ENCODE data around the gene RNF183. TPM values are rescaled to one million over a fixed set of nuclear protein-coding genes. Genes with fewer than 3 reads are reported as not detected.

Gene RNF183
- polyA plus RNA-seq, 1 of the 3 experiments (the other 2 are of a cell fraction): not detected

DNA sequence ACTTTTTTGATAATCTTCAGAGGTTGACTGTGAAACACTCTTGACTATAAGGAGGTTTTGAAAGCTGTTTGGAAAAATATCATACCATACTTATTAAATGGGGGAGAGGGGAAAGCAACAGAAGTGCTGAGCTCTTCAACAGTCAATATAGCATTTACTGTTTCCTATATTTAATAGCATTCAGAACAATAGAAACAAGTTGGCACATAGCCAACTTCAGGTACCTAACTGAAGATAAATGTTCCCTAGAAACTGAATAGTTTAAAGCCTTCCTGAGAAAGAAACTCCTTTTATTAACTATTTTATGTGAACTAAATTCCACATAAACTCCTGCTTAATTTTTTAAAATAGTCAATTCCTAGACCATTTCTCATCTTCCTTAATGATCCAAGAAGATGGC lies 55.5 kb downstream of the RNF183 start (continued):
- TF ChIP-seq MEF2A (IDR thresholded peaks at IDR 0.05; ENCODE audit: borderline replicate concordance, low read depth): no peak
- no peak for TF ChIP-seq POLR2AphosphoS5 (IDR thresholded peaks at IDR 0.05; ENCODE audit: low read depth, low read length)
- no peak for TF ChIP-seq SMC3 (IDR thresholded peaks at IDR 0.05; ENCODE audit: low read depth, low read length)
- no peak for TF ChIP-seq RFX5 (IDR thresholded peaks at IDR 0.05; ENCODE audit: low read length)
- no peak for TF ChIP-seq GABPA (IDR thresholded peaks at IDR 0.05; ENCODE audit: low read depth)
- TF ChIP-seq ZBTB33 (IDR thresholded peaks at IDR 0.05; ENCODE audit: borderline replicate concordance, low read depth): no peak
- no peak for TF ChIP-seq NRF1 (IDR thresholded peaks at IDR 0.05; ENCODE audit: low read depth, low read length)
- TF ChIP-seq IRF3 (IDR thresholded peaks at IDR 0.05; ENCODE audit: low read depth, low read length): no peak
- TF ChIP-seq TEAD4 (IDR thresholded peaks at IDR 0.05; ENCODE audit: borderline replicate concordance, insufficient read depth): no peak

Other genes with a start within 250 kb of the RNF183 start
- gene ZFP37, start 246.7 kb downstream of the RNF183 start, polyA plus RNA-seq (2012; rRNA removed): 0.58 and 0.67 TPM in 2 replicates
- gene SLC31A2, start 152.4 kb downstream of the RNF183 start, polyA plus RNA-seq (2012; rRNA removed): 6.4 and 8.5 TPM in 2 replicates
- 13.9 and 17.6 TPM in 2 replicates for gene FKBP15, start 82.1 kb downstream of the RNF183 start, polyA plus RNA-seq (2012; rRNA removed)
- 7.7 and 11.2 TPM in 2 replicates for gene SLC31A1, start 81.8 kb downstream of the RNF183 start, polyA plus RNA-seq (2012; rRNA removed)
- gene CDC26, start 27.8 kb downstream of the RNF183 start, polyA plus RNA-seq (2012; rRNA removed): 29.6 and 31.0 TPM in 2 replicates
- 22.5 and 23.2 TPM in 2 replicates for gene PRPF4, start 27.7 kb downstream of the RNF183 start, polyA plus RNA-seq (2012; rRNA removed)
- 0.74 and 1.3 TPM in 2 replicates for gene WDR31, start 36.9 kb upstream of the RNF183 start, polyA plus RNA-seq (2012; rRNA removed)
- 0.03 TPM in 1 of 2 replicates, not detected in the other for gene BSPRY, start 46.2 kb upstream of the RNF183 start, polyA plus RNA-seq (2012; rRNA removed)
- 17.1 and 20.4 TPM in 2 replicates for gene HDHD3, start 73.6 kb upstream of the RNF183 start, polyA plus RNA-seq (2012; rRNA removed)
- gene ALAD, start 97.9 kb upstream of the RNF183 start, polyA plus RNA-seq (2012; rRNA removed): 10.7 and 11.8 TPM in 2 replicates
- 40.1 and 48.3 TPM in 2 replicates for gene POLE3, start 107.3 kb upstream of the RNF183 start, polyA plus RNA-seq (2012; rRNA removed)
- gene C9orf43, start 107.4 kb upstream of the RNF183 start, polyA plus RNA-seq (2012; rRNA removed): 0.47 and 0.58 TPM in 2 replicates
- gene RGS3, start 160.4 kb upstream of the RNF183 start, polyA plus RNA-seq (2012; rRNA removed): 50.6 and 60.7 TPM in 2 replicates

Measured in SK-N-SH (cell line).